Iris pigment epithelial cell (primary cell): ENCODE results near the gene DDR2.
A peak's percentile ranks its signal among the peaks of the same experiment; 100 is the strongest.
"Not testable (repeated sequence)": the region's sequence is repeated elsewhere in the genome, so short reads cannot be mapped to it uniquely, and the experiment has no call there.

ENCODE experiments used
- DNase-seq: peaks from one replicate; pipeline ENCODE4 v3.0.0-alpha.2; 2011; ENCODE audit warnings: low read depth

DDR2 gene

GRCh38 chr1:162632217-162632666 is at the start of gene DDR2:
Gene DDR2, plus strand, starts transcription at chr1:162632464. Its CDS starts 86,600 bp downstream, at chr1:162719064.
- DNase-seq = peak; percentile 77

GRCh38 chr1:162582901-162583300 is 49.4 kb upstream of the DDR2 start:
- not testable (repeated sequence) for DNase-seq

GRCh38 chr1:162585101-162585500 is 47.2 kb upstream of the DDR2 start:
- DNase-seq = not testable (repeated sequence)

- no peak for DNase-seq
These were observed 44.9 kb upstream of the DDR2 start for GRCh38 chr1:162587347-162587746.

- no peak for DNase-seq
These were observed 44.5 kb upstream of the DDR2 start for GRCh38 chr1:162587761-162588260.

- DNase-seq = no peak
These were observed 42.2 kb upstream of the DDR2 start for GRCh38 chr1:162590101-162590500.

- no peak for DNase-seq
These were observed 41.6 kb upstream of the DDR2 start for GRCh38 chr1:162590686-162591085.

GRCh38 chr1:162596514-162597170 is 35.6 kb upstream of the DDR2 start:
- no peak for DNase-seq

GRCh38 chr1:162599451-162599850 is 32.8 kb upstream of the DDR2 start:
- no peak for DNase-seq

- not testable (repeated sequence) for DNase-seq
These were observed 29.1 kb upstream of the DDR2 start for GRCh38 chr1:162603117-162603516.

GRCh38 chr1:162605225-162605927 is 26.9 kb upstream of the DDR2 start:
- peak; percentile 97 for DNase-seq

GRCh38 chr1:162609306-162609705 is 23.0 kb upstream of the DDR2 start:
- no peak for DNase-seq

- peak; percentile 65 for DNase-seq
These were observed 19.5 kb upstream of the DDR2 start for GRCh38 chr1:162612606-162613400.

- no peak for DNase-seq
These were observed 15.4 kb upstream of the DDR2 start for GRCh38 chr1:162616848-162617247.

- DNase-seq = no peak
These were observed 14.8 kb upstream of the DDR2 start for GRCh38 chr1:162617513-162617912.

- DNase-seq = no peak
These were observed 13.2 kb upstream of the DDR2 start for GRCh38 chr1:162619076-162619475.

- DNase-seq = no peak
These were observed 11.0 kb upstream of the DDR2 start for GRCh38 chr1:162621256-162621655.

GRCh38 chr1:162625679-162626078 is 6.6 kb upstream of the DDR2 start:
- no peak for DNase-seq

GRCh38 chr1:162626094-162626493 is 6.2 kb upstream of the DDR2 start:
- DNase-seq = no peak

- DNase-seq = no peak
These were observed 5.5 kb upstream of the DDR2 start for GRCh38 chr1:162626761-162627160.

- DNase-seq = peak; percentile 65
These were observed 4.5 kb upstream of the DDR2 start for GRCh38 chr1:162627662-162628296.

- DNase-seq = no peak
These were observed 3.1 kb upstream of the DDR2 start for GRCh38 chr1:162629077-162629627.
